SK-N-SH treated with all-trans-retinoic acid at 6 μM for 48 hours (cell line): ENCODE measurements around the gene TIMP2.

Experiments used
- ATAC-seq: fragments of 200-7000 bp; cut with Tn5 transposase; 3 replicates; pipeline ENCODE4 v1.9.1; 2020; ENCODE audit warnings: mild to moderate bottlenecking, moderate library complexity
- ARNTL ChIP-seq: fragments of 450-650 bp; formaldehyde crosslinking; IDR thresholded peaks from 2 replicates; pipeline ENCODE4 v1.5.0; 2020; ENCODE audit warnings: low read depth, mild to moderate bottlenecking, moderate library complexity, borderline replicate concordance
- BACH2 ChIP-seq: fragments of 250-450 bp; sonication (Bioruptor Pico); IDR thresholded peaks from 2 replicates; pipeline ENCODE4 v1.9.0; 2021; ENCODE audit warnings: mild to moderate bottlenecking, borderline replicate concordance
- CSDC2 ChIP-seq: fragments of 250-450 bp; sonication (Bioruptor Pico); IDR thresholded peaks from 2 replicates; pipeline ENCODE4 v1.5.0; 2020; ENCODE audit warnings: mild to moderate bottlenecking, moderate library complexity
- ESRRG ChIP-seq: fragments of 250-450 bp; sonication (Bioruptor Pico); IDR thresholded peaks from 2 replicates; pipeline ENCODE4 v1.6.1; 2021; ENCODE audit warnings: mild to moderate bottlenecking
- GLIS3 ChIP-seq: fragments of 250-450 bp; sonication (Bioruptor Pico); IDR thresholded peaks from 2 replicates; pipeline ENCODE4 v1.5.0; 2020; ENCODE audit warnings: mild to moderate bottlenecking, moderate library complexity
- ISL1 ChIP-seq: fragments of 250-450 bp; sonication (Bioruptor Pico); IDR thresholded peaks from 2 replicates; pipeline ENCODE4 v2.1.2; 2022; ENCODE audit warnings: mild to moderate bottlenecking, moderate library complexity
- OSR1 ChIP-seq: fragments of 250-450 bp; sonication (Bioruptor Pico); IDR thresholded peaks from 2 replicates; pipeline ENCODE4 v1.8.0; 2022; ENCODE audit warnings: moderate library complexity, mild to moderate bottlenecking, inconsistent platforms
- PPARA ChIP-seq: fragments of 250-450 bp; sonication (Bioruptor Pico); IDR thresholded peaks from 2 replicates; pipeline ENCODE4 v1.5.0; 2020; ENCODE audit warnings: mild to moderate bottlenecking, borderline replicate concordance
- RARB ChIP-seq: fragments of 250-450 bp; sonication (Bioruptor Pico); IDR thresholded peaks from 2 replicates; pipeline ENCODE4 v1.8.0; 2021; ENCODE audit warnings: mild to moderate bottlenecking, moderate library complexity
- SNAI2 ChIP-seq: fragments of 250-450 bp; sonication (Bioruptor Pico); IDR thresholded peaks from 2 replicates; pipeline ENCODE4 v1.5.0; 2020; ENCODE audit warnings: mild to moderate bottlenecking, moderate library complexity
- TOX ChIP-seq: fragments of 250-450 bp; sonication (Bioruptor Pico); IDR thresholded peaks from 2 replicates; pipeline ENCODE4 v1.8.0; 2021; ENCODE audit warnings: mild to moderate bottlenecking, moderate library complexity, borderline replicate concordance
- ZC3H10 ChIP-seq: fragments of 250-450 bp; sonication (Bioruptor Pico); IDR thresholded peaks from 2 replicates; pipeline ENCODE4 v1.5.1; 2021; ENCODE audit warnings: mild to moderate bottlenecking, moderate library complexity
- ZFP3 ChIP-seq: fragments of 250-450 bp; sonication (Bioruptor Pico); IDR thresholded peaks from 2 replicates; pipeline ENCODE4 v1.5.0; 2020; ENCODE audit warnings: mild to moderate bottlenecking, moderate library complexity
- ZFP30 ChIP-seq: fragments of 450-650 bp; formaldehyde crosslinking; IDR thresholded peaks from 2 replicates; pipeline ENCODE4 v1.5.0; 2022; ENCODE audit warnings: mild to moderate bottlenecking, moderate library complexity
- ZNF565 ChIP-seq: fragments of 450-650 bp; formaldehyde crosslinking; conservative IDR thresholded peaks from 2 replicates; pipeline ENCODE4 v1.5.0; 2020; ENCODE audit warnings: low read depth, mild to moderate bottlenecking, moderate library complexity
- ZNF70 ChIP-seq: fragments of 450-650 bp; formaldehyde crosslinking; IDR thresholded peaks from 2 replicates; pipeline ENCODE4 v1.5.0; 2020; ENCODE audit warnings: mild to moderate bottlenecking, moderate library complexity
- ZNF8 ChIP-seq: fragments of 450-650 bp; formaldehyde crosslinking; IDR thresholded peaks from 2 replicates; pipeline ENCODE4 v1.5.0; 2020; ENCODE audit warnings: mild to moderate bottlenecking, moderate library complexity
- TF ChIP-seq, protein P1 (sequence below): fragments of 250-450 bp; sonication (Bioruptor Pico); IDR thresholded peaks from 2 replicates; pipeline ENCODE4 v1.8.0; 2020; ENCODE audit warnings: mild to moderate bottlenecking, moderate library complexity, borderline replicate concordance
- TF ChIP-seq, protein P2 (sequence below): fragments of 250-450 bp; sonication (Bioruptor Pico); IDR thresholded peaks from 2 replicates; pipeline ENCODE4 v1.8.0; 2021; ENCODE audit warnings: low read depth, mild to moderate bottlenecking, moderate library complexity, borderline replicate concordance
- TF ChIP-seq, protein P3 (sequence below): fragments of 250-450 bp; sonication (Bioruptor Pico); IDR thresholded peaks from 2 replicates; pipeline ENCODE4 v1.5.0; 2020; ENCODE audit warnings: mild to moderate bottlenecking, moderate library complexity

TIMP2 gene

DNA sequence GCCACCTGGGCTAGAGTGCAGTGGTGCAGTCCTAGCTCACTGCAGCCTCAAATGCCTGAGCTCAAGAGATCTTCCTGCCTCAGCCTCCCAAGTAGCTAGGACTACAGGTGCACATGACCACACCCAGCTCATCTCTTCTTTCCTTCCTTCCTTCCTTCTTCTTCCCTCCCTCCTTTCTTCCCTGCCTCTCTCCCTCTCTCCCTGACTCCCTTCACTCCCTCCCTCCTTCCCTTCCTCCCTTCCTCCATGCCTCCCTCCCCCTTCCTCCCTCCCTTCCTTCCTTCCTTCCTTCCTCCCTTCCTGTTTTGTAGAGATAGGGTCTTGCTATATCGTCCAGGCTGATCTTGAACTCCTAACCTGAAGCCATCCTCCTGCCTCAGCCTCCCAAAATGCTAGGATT, 61.1 kb downstream of the TIMP2 start (continued):
- TF ChIP-seq, protein P1, sequence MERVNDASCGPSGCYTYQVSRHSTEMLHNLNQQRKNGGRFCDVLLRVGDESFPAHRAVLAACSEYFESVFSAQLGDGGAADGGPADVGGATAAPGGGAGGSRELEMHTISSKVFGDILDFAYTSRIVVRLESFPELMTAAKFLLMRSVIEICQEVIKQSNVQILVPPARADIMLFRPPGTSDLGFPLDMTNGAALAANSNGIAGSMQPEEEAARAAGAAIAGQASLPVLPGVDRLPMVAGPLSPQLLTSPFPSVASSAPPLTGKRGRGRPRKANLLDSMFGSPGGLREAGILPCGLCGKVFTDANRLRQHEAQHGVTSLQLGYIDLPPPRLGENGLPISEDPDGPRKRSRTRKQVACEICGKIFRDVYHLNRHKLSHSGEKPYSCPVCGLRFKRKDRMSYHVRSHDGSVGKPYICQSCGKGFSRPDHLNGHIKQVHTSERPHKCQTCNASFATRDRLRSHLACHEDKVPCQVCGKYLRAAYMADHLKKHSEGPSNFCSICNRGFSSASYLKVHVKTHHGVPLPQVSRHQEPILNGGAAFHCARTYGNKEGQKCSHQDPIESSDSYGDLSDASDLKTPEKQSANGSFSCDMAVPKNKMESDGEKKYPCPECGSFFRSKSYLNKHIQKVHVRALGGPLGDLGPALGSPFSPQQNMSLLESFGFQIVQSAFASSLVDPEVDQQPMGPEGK (CRISPR knock-in tag): no peak
- TF ChIP-seq RARB (CRISPR knock-in tag) (no peak), BACH2 (no peak), ZNF8 (no peak), ESRRG (no peak)

DNA sequence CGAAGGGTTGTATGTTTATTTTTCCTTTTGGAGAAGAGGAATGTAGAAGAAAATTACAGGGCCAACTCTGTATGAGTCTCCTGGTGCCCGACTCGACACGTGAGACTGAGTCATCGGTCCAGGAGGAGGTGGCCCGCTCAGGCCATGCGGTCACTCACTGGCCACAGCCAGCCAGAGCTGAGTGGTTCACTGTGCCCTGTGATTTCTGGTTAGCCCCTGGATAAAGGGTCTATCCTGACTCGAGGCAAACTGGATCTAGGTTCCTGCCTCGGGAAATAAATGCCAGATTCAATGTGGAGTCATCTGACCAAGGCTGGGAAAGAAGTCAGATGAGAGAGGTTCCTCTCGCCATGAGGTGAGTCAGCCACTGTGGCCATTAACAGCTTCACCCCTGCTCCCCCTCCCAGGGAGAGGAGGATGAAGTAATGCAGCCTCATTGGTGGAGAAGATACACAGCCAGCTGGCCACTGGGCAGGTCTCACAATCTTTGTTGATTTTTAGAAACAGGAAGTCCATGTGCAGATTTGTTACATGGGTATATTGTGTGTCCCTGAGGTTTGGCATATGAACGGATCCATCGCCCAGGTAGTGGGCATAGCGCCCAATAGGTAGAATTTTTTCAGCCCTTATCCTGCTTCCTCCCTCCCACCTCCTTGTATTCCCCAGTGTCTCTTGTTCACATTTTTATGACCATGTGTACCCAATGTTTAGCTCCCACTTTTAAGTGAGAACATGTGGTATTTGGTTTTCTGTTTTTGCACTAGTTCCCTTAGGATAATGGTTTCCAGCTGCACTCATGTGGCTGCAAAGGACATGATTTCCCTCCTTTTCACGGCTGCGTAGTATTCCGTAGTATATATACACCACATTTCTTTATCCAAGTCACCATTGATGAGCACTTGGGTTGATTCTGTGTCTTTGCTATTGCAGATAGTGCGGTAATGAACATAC, 62.8 kb downstream of the TIMP2 start:
- TF ChIP-seq ZNF565 (0 out of 2 replicates have a peak, but pooled peaks have one; percentile 44), CSDC2 (CRISPR knock-in tag) (peak; percentile 91), ISL1 (CRISPR knock-in tag) (0 out of 2 replicates have a peak, but pooled peaks have one; percentile 55), TOX (no peak), SNAI2 (CRISPR knock-in tag) (peak; percentile 66; the same call in 1 of the 2 replicates), PPARA (CRISPR knock-in tag) (no peak), ZFP3 (peak; percentile 75; the same call in 1 of the 2 replicates)
- TF ChIP-seq, protein P1 (CRISPR knock-in tag): 0 out of 2 replicates have a peak, but pooled peaks have one; percentile 9
- TF ChIP-seq, protein P2, sequence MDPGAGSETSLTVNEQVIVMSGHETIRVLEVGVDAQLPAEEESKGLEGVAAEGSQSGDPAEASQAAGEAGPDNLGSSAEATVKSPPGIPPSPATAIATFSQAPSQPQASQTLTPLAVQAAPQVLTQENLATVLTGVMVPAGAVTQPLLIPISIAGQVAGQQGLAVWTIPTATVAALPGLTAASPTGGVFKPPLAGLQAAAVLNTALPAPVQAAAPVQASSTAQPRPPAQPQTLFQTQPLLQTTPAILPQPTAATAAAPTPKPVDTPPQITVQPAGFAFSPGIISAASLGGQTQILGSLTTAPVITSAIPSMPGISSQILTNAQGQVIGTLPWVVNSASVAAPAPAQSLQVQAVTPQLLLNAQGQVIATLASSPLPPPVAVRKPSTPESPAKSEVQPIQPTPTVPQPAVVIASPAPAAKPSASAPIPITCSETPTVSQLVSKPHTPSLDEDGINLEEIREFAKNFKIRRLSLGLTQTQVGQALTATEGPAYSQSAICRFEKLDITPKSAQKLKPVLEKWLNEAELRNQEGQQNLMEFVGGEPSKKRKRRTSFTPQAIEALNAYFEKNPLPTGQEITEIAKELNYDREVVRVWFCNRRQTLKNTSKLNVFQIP (CRISPR knock-in tag): peak; percentile 24; the same call in 1 of the 2 replicates
- peak; percentile 93 for ATAC-seq

DNA sequence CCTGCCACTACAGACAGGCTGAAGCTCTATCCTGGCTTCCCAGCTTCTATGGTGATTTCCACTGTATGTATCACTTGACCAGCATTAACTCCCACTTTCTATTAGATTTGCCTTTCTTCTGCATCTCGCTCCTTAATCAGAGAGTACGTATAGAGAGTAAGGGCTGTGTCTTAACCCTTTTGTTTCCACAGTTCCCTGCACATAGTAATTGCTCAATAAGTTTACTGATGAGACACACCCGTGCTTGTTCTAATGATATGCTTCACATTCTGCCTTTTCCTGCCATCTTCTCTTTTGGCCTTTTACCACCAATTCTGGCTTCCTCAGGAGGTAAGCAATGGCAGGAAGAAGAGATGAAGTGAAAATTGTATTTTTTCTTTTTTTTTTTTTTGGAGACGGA, 64.0 kb downstream of the TIMP2 start:
- no peak for TF ChIP-seq OSR1
- TF ChIP-seq, protein P2 (CRISPR knock-in tag): no peak
- TF ChIP-seq, protein P3, sequence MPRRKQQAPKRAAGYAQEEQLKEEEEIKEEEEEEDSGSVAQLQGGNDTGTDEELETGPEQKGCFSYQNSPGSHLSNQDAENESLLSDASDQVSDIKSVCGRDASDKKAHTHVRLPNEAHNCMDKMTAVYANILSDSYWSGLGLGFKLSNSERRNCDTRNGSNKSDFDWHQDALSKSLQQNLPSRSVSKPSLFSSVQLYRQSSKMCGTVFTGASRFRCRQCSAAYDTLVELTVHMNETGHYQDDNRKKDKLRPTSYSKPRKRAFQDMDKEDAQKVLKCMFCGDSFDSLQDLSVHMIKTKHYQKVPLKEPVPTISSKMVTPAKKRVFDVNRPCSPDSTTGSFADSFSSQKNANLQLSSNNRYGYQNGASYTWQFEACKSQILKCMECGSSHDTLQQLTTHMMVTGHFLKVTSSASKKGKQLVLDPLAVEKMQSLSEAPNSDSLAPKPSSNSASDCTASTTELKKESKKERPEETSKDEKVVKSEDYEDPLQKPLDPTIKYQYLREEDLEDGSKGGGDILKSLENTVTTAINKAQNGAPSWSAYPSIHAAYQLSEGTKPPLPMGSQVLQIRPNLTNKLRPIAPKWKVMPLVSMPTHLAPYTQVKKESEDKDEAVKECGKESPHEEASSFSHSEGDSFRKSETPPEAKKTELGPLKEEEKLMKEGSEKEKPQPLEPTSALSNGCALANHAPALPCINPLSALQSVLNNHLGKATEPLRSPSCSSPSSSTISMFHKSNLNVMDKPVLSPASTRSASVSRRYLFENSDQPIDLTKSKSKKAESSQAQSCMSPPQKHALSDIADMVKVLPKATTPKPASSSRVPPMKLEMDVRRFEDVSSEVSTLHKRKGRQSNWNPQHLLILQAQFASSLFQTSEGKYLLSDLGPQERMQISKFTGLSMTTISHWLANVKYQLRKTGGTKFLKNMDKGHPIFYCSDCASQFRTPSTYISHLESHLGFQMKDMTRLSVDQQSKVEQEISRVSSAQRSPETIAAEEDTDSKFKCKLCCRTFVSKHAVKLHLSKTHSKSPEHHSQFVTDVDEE (CRISPR knock-in tag): no peak
- no peak for TF ChIP-seq ZFP30 (CRISPR knock-in tag)
- TF ChIP-seq TOX: no peak
- TF ChIP-seq ZNF70 (CRISPR knock-in tag): no peak
- TF ChIP-seq ZC3H10: no peak
- TF ChIP-seq BACH2: no peak
- no peak for TF ChIP-seq GLIS3
- TF ChIP-seq ARNTL: no peak
- no peak for TF ChIP-seq ZFP3
- TF ChIP-seq, protein P1 (CRISPR knock-in tag): no peak
- no peak for TF ChIP-seq ISL1 (CRISPR knock-in tag)
- ATAC-seq: no peak
